GM19043 (cell line): ENCODE data around the gene ALDOA.
A peak's percentile ranks its signal among the peaks of the same experiment; 100 is the strongest.

Source experiments
- ATAC-seq: cut with Tn5 transposase; IDR thresholded peaks from one replicate; pipeline ENCODE4 v1.9.1; 2021; ENCODE audit warnings: low read depth; ENCODE audit not compliant: unreplicated experiment

ALDOA gene

DNA sequence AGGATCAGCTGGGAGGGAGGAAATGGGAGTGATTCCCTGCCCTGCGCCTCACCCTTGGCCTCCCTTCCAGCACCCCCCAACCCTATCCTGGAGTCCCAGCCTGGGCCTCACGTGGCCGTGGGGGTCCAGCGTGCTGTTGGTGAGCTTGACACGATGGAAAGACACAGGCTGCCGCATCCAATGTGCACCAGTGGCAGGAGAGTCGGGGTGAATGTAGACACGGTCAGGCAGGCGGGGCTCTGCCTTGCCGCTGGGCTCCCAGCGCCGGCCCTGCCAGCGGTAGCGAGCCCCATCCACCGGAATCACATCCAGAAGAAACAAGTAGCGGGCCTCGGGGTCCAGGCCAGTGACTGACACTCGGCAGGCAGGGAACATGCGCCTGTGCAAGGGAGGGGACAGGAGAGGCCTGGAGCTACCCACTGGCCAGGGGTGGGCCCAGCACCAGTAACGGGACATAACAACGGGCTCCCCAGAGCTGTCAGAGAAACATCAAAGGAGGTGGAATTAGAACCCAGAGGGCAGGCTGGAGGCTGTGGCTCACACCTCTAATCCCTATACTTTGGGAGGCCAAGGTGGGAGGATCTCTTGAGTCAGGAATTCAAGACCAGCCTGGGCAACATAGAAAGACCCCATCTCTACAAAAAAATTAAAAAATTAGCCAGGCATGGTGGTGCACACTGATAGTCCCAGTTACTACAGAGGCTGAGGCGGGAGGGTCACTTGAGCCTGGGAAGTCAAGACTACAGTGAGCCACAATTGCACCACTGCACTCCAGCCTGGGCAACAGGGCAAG lies 23.5 kb downstream of the ALDOA start:
- no peak for ATAC-seq

DNA sequence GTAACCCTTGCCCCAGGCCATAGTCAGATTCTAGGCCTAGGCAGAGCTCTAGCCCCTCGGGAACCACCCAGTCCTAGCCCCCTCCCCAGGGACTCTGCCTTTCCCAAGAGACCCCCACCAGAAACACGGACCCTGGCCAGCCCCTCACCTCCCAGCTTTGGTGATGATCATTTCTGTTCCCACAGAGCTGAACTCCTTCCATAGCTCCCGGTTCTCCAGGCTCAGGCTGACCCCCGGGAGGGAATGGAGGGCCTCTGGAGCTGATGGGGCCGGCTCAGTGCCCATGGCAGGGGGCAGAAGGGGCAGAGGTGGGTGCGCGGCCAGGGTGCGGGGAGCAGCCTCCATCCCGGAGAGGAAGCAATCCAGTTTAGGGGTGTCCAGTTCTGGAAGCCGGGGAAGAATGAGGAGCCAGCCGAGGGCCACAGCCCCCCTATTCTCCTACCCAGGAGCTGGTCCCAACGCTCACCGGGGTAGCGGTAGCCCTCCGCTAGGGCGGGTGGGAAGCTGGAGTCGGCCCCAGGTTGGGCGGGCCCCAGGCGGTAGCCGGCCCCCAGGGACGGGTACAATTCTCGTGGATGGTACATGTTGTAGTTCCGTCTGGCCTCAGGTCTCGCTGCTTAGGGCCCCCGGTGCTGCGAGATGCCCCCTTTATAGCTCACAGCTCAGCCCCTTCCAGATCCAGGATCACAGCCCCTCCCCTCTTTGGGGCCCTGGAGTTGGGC lies 25.2 kb downstream of the ALDOA start:
- no peak for ATAC-seq

DNA sequence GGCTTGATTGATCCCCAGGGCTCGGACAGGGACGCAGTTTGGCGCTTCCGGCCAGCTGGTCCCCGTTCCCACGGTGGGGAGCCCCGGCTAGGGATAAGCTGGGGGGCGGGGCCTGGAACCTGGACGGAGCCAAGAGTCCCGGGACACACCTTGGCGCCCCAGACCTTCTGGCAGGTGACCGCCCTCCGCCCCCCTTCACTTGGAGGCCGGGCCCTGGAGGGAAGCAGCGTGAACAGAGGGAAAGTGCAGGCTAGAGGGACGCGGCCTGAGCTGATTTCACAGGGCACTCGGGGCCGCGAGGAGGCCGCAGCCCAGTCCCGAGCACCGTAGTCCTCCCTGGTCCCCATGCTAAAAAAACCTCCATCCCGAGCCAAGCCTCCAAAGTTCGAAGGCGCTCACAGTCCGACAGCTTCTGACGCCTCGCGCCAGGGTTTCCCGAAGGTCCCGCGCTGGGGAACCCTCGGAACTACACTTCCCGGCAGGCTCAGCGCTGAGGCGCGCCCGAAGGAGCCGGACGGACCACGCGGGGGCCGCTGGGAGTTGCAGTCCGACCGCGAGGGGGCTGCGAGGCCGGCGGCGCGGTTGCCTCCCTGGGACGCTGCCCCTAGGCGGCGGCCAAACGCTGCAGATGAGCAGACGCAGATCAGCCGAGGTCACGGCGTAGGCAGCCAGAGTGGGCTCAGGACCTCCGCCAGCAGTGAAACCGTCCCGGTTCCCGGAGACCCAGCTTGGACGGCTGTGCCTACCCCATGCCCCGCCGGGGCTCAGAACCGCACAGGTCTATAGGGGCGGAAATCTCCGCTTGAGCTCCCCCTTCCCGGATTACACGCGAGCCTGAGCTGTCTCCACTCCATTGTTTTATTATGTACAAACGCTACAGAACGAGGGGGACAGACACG lies 26.2 kb downstream of the ALDOA start, which contains the start of gene TBX6:
TBX6 (minus strand) TSS at position 451 of the 899 bp plus-strand sequence. CDS start 731 bp downstream, outside the sequence.
- ATAC-seq: peak; percentile 65

DNA sequence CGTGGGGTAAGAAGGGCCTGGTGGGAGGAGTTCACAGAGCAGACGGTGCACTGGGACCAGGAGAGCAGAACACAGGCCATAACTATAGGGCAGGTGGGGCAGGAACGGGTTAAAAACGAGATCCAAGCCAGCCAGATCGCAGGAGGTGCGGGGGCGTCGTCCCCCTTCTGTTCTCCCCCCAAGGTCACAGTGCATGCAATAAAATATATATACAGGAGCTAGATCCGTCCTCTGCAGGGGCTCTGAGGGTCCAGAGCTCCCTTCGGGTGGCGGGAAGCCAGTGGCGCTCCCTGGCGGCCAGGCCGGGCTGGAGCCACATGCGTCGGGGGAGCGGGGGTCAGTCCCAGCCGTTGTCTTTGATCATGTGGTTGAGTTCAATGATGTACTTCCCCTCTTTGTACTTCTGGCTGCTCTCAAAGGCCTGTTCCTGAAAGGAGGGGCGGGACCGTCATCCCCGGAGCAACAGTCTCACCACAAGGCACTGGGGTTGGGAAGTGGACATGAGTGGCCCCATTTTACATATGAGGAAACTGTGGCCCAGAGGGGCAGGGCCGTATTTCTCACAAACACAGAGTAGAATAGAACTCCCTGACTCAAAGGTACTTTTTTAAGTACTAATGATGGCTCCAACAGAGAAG lies 26.9 kb downstream of the ALDOA start:
- peak; percentile 36 for ATAC-seq

DNA sequence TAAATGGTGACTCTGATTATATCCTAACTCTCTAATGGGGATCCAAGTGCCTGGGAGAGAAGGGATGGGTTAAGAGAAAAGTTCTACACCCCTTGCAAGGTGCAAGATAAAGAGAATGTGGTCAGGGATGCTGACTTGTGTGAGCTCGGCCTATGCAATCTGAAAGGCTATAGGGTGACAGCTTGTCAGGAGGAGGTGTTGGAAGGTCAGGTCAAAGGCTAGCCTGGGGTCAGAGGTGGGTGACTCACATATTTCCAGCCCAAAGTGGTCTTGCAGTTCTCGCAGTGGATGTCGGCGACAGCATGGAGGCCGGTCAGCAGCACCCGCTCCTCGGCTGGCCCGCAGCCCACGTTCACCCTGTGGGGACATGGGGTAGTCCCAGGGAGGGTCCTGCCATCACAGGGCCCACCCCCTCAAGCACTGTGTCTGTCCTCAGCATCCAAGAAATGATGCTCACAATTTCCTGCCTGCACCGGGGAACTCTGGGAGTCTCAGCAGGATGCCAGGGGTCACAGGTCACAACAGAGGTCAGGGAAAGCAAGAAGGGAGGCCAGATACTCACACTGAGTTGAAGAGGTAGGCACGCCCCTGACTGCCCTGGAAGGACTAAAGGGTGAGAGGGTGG lies 29.1 kb downstream of the ALDOA start:
- ATAC-seq: no peak

DNA sequence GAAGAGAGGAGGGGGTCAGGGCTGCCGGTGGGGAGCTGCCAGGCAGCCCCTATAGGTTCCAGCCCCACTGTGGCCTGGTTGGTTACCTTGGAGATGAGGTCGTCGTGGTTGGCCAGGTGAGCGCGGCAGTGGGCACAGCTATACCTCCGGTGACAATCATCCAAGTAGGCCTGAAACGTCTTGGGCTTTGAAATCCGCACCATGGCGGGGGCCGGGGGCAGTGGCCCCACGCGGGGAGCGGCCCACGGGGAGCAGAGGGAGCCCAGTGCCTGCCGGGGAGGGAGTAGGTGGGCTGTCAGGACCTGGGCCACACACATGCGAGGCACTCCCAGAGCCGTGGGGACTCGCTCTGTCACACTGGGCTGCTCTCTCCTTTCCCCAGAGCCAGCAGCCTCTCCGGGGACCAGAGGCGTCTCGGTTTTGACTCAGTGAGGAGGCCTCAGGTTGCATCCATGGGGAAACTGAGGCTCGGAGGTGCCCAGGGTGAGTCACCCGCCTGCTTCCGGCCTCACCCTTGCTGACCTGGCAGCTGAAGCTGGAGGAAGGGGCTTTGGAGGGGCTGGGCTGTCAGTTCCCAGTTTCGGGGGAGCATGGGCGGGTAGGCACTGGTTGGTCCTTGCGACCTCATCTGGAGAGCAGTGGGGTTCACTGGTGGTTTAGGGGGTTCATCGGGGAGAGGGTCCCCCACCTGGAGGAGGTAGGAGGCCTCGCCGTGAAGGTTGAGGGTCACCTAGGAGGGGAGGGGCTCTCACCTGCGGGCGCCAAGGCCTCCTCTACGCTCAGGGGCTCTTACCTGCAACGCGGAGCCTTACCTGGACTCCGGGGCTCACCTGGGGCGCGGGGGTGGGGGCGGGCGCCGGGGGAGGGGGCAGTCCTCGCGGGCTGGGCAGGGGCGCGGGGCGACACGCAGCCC lies 29.9 kb downstream of the ALDOA start:
- no peak for ATAC-seq

DNA sequence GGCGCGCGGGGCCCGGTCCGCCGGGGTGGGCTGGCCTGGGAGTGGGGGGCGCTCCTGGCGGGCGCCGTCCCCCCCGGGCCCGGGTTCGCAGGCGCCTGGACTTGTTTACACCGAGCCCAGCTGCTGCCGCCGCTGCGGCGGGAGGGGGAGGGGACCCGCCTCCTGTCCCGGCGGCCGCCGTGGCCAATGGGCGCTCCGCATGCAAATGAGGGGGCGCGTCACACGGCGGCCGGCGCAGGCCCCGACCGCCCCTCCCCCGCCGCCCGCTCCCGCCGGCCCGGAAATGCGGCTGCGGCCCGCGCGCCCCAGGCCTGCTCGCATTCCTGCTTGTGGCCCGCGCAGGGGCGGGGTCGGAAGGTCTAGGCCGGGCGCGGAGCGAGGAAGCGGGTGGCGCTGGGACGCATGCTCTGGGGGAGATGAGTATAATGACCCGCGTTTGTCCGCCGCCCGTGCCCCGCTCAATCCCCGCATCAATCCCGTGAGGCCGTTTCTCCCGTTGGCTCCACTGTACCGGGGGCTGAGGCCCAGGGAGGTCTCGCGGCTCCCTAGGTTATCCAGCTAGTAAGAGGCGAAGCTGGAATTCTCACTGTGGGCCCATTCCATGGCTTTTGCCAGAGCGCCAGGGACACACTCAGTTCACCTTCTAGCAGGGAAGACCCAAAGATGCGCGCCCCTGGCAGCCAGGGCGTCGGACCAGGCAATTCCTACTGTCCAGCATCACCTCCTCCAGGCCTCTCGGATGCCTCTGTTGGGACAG lies 30.7 kb downstream of the ALDOA start, which contains the start of gene YPEL3:
YPEL3 (minus strand) TSS at position 109 of the 757 bp plus-strand sequence. CDS start 731 bp downstream, outside the sequence.
- ATAC-seq: no peak

DNA sequence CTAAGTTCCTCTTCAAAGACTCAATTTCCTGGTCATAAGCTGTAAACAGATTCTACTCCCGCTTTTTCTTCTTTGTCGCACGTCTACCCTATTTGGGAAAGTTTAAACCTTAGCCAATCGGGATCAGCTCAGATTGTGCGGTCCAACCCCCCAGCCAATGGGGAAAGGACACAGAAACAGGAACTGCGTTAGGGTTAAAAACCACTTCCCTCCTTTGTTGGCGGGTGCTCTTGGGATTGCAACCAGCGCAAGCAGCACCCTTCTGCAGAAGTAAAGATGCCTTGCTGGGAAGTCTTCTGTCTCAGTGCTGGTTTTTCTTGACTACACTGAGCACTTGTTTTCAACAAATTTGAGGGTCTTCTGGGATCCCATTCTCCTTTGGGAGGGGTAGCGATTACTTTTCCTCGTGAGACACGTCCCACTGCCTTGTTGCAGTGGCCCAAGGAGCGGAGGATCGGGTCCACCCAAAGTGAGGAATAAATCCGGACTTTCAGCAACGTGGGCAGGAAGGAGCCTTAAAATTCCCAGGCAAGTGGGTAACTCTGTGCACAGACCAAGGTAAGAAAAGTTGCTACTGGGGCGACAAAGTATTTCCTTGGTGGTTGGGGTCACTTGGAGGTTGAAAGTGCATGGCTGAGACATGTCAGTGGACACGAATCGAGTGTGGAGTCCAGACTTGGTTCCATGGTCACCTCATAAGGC lies 31.5 kb downstream of the ALDOA start:
- no peak for ATAC-seq

DNA sequence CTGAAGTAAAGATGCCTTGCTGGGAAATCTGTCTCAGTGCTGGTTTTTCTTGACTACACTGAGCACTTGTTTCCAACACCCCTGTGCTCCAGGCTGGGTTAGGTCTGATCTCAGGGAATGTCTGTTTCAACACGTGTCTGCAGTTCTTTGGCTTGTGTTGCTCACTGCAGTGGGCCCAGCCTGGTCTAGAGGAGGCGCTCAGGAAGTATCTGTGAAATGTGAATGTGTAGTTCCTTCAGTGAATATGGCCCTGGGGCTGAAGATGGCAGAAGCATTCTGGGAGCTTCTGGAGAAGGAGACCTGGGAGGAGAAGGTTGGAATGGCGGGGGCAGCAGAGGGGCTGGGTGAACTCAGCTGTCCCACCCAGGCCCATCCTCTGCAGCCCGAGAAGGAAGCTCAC lies 38.5 kb downstream of the ALDOA start:
- no peak for ATAC-seq

DNA sequence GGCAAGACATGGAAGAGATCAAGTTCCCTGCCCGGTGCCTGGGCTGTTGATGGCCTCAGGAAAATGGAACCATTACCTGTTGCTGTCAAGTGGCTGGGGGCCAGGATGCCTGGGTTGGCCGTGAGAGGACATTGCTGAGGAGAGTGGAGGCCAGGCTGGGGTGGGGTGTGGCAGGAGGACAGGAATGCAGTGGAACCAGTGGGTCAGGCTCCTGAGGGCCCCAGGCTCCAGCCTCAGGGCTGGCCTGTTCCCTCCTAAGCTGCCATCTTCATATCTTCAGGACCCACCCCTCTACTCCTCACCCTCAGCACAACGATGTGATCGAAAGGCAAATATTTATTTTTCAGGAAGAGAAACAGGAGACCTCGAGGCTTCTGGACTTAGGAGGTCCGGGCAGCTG lies 38.9 kb downstream of the ALDOA start:
- ATAC-seq: no peak

DNA sequence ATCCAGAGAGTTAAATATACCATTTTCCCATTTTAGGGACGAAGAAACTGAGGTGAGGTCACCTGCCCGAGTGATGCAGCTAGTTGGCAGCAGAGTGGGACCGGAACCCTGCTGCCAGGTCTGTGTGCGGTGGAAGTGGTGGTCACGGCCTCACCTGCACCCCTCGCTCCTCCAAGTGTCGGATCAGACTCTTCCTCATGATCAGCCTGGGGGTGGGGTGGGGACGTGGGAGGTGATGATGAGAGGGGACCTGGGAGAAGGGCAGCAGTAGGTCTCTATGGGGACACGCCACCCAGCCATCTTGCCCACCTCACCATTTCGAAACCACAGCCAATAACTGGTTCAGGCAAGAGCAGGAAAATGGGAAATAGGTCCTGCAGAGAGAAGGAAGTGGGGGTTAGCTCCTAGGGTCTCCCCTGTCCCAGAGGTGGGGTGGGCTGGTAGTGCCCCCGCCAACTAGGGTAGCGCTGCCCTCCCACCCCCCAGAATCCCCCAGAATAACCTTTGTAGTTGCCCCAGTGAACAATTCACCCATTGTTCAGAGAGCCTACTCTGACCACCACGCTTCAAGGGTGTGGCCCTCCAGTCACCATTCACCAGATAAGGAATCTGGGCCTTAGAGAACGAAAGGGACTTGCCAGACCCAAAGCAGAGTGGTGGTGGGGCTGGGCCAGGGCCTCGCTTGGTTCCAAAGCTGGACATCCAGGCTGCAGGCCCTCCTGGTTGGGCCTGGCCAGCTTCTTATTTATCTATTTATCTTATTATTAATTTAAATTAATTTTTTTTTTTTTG lies 42.7 kb downstream of the ALDOA start:
- no peak for ATAC-seq

DNA sequence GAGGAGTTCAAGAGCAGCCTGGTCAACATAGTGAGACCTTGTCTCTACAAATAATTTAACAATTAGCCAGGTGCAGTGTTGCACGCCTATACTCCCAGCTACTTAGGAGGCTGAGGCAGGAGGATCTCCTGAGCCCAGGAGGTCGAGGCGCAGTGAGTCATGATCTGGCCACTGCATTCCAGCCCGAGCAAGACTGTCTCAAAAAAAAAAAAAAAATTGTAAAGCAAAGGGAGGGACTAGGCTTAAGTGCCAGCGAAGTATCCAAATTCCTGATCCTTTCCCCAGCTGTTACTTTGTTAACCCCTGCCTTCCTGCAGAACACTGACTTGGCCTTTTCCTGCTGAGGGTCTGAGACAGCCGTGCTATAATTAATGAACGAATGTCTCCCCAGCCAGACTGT lies 45.1 kb downstream of the ALDOA start:
- no peak for ATAC-seq

DNA sequence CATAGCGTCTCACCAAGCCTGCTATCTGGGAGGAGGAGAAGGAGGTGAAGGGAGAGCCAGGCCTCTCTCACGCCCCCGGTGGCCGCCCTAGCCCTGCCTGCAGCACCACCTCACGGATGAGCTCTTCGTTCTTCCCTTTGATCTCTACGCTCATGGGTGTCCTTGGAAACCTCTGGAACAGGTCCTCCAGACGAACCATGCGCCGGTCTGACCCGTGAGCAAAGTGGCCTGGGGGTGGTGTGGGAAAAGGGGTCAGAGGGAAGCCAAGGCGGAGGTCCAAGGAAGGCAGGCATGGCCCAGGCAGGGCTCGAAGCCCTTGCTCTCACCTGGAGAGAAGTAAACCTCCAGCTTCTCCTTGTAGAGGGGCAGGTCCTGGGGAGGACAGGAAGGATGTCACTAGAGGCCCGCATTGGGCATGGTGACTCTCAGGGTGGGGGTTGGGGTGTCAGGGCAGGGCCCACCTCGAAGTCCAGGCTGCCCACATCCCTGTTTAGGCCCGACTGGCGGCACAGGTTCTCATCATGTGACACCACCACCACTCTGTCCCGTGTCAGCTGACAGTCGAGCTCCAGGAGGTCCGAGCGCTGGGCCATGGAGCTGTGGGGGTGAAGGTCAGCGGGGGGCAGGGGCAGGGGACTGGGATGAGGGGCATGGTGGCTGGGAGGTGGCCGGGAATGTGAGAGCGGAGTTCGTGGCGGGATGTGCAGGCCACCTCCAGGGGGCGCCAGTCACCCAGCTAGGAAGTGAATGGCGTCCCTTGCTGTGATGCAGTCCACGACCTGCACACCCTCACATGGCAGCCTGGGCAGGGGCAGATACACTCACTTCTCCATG lies 46.9 kb downstream of the ALDOA start:
- ATAC-seq: no peak

DNA sequence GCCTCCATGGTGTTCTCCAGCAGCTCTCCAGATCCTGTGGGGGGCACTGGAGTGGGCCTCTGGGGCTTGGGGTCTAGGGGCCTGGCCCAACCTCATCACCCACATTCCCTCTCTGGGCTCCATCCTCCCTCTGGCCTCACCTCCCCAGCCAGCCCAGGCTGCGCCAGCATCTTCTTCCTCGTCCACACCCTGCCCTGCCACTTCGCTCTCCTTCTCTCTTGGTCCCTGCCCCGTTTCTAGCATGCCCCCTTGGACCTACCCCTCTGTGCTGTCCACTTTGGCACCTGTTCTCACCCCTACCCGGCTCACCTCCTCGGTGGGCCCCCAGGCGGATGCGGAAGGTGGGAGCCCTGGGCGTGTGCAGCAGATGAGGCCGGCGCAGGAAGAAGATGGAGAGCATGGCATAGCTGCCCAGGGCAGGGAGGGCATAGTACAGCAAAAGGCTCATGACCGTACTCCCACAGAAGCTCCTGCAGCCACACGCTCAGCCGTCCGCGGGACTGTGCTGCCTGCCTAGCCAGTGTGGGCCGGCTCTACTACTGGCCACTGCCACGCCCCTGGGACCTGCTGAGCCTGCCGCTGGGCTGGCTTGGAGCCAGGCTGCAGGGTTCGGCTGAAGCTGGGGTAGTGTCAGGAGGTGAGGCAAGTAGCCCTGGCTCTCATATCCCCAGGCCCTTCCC lies 47.6 kb downstream of the ALDOA start, which contains the start of gene GDPD3:
GDPD3 (minus strand) TSS at position 507 of the 680 bp plus-strand sequence; CDS start at position 448, 59 bp downstream.
- ATAC-seq: no peak

DNA sequence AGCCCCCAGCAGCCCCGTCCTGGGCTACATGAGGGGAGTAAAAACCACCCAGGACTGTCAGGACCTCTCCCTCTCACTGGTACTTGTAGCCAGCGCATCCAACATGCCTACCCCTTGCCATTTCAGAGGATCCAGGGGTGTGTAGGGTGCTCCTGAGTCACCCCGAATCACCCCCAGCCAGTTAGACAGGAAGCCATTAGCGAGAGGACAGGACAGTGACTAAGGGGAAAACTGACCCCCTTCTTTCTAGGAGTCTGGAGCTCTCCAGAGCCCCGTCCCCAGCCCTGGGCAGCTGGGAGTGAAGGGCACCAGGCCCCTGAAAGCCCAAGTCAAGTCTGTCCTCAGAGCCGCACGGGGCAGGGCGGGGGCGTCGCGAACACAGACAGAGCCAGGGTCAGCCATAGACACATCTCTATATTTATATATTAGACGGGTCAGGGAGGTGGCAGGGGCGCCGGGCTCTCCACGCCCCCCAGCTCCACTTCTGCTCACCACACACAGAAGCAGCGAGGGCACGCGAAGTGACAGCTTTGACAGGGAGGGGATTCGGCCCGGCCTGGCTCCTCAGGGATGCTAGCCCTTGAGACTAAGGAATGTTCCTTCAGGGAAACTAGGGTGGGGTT lies 48.3 kb downstream of the ALDOA start:
- ATAC-seq: no peak
